ENCODE measurements around the gene FZR1. TPM values are rescaled to one million over a fixed set of nuclear protein-coding genes. Genes with fewer than 3 reads are reported as not detected.
A peak's percentile ranks its signal among the peaks of the same experiment; 100 is the strongest.

The FZR1 gene
- total RNA-seq, 2 donors from 2014 or later: 56.7 to 65.1 TPM

DNA sequence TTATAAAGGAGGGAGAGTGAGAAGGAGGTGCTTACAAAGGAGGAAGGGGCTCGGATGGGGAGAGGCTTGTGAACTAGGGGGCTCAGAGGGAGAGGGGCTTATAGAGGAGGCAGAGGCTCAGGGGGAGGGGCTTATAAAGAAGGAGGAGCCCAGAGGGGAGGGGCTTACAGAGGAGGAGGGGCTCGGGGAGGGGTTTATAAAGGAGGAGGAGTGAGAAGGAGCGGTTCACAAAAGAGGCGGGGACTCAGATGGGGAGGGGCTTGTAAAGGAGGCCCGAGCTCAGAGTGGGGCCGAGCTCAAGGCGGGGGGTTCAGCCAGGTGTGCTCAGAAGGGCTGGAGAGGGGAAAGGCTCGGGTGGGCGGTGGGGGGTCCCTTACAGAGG, 26.3 kb upstream of the FZR1 start:
- peak; percentile 76 for DNase-seq
- H3K27me3 Mint-ChIP-seq (ENCODE audit: insufficient read depth): peaks cover 3% of the 10 kb centered on the region
- no peaks in the 10 kb centered on the region for H3K4me1 ChIP-seq (ENCODE audit: control insufficient read depth, insufficient read depth, low read length)
- no peak overlapping the region for H3K4me3 Mint-ChIP-seq
- H3K27me3 ChIP-seq (ENCODE audit: control insufficient read depth, insufficient read depth, low read length, poor library complexity, severe bottlenecking): peaks cover 11% of the 10 kb centered on the region
- no peak overlapping the region for H3K4me3 ChIP-seq (ENCODE audit: low read length)
- no peak overlapping the region for H3K9ac ChIP-seq (ENCODE audit: extremely low read depth, low read length, poor library complexity, severe bottlenecking)
- no peak overlapping the region for H3K27ac Mint-ChIP-seq
- no peaks in the 10 kb centered on the region for H3K9me3 Mint-ChIP-seq
- TF ChIP-seq, protein P1, sequence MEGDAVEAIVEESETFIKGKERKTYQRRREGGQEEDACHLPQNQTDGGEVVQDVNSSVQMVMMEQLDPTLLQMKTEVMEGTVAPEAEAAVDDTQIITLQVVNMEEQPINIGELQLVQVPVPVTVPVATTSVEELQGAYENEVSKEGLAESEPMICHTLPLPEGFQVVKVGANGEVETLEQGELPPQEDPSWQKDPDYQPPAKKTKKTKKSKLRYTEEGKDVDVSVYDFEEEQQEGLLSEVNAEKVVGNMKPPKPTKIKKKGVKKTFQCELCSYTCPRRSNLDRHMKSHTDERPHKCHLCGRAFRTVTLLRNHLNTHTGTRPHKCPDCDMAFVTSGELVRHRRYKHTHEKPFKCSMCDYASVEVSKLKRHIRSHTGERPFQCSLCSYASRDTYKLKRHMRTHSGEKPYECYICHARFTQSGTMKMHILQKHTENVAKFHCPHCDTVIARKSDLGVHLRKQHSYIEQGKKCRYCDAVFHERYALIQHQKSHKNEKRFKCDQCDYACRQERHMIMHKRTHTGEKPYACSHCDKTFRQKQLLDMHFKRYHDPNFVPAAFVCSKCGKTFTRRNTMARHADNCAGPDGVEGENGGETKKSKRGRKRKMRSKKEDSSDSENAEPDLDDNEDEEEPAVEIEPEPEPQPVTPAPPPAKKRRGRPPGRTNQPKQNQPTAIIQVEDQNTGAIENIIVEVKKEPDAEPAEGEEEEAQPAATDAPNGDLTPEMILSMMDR (conservative IDR thresholded peaks at IDR 0.05): no peak
- H3K27ac ChIP-seq (ENCODE audit: low read depth, low read length): no peak overlapping the region
- H3K36me3 Mint-ChIP-seq (ENCODE audit: low read depth): no peaks in the 10 kb centered on the region
- no peaks in the 10 kb centered on the region for H3K36me3 ChIP-seq (ENCODE audit: control insufficient read depth, insufficient read depth, low read length)
- 85 to 87% methylated on average over 3 to 9 of the region's 9 CpGs for WGBS, 2 experiments (ENCODE audit: insufficient coverage in 1 of 2, insufficient read length in 1 of 2)
- no peaks in the 10 kb centered on the region for H3K9me3 ChIP-seq (ENCODE audit: control insufficient read depth, low read length)
- H3K4me1 Mint-ChIP-seq: peaks cover 11% of the 10 kb centered on the region

DNA sequence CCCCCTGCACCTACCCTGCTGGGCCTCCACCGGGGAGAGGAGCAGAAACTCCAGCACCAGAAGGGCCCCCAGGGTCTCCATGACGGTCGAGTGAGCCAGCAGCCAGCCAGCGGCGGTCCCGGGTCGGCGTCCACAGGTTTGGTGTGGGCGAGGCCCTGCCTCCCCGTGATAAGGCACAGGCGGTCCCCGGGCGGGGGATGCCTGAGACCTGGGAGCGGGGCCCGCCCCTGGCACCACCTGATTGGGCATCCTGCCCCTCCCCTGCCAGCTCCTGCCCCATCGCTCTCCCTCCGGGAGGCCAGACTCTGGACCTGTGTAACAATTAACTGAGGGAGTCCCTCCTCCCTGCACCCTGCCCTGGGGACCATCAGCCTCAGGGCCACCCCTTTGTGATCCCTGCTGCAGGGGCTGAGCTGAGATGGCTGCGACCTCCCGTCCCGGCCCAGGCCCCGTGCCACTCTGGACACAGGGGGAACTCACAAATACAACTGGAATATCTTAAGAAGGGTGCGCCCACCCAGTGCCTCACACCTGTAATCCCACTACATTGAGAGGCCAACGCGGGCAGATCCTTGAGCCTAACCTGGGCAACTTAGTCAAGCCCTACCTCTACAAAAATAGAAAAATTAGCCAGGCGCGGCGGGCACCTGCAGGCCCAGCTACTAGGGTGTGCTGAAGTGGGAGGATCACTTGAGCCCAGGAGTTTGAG, 25.6 kb upstream of the FZR1 start, which contains the start of gene SMIM24:
SMIM24 (minus strand) TSS at position 143 of the 709 bp plus-strand sequence; CDS start at position 81, 62 bp downstream.
- Mint-ChIP-seq H3K9me3 (no peaks in the 10 kb centered on the region), H3K4me1 (peaks cover 11% of the 10 kb centered on the region), H3K27me3 (ENCODE audit: insufficient read depth) (peaks cover 3% of the 10 kb centered on the region), H3K27ac (no peak within 1 kb of the TSS), H3K4me3 (no peak within 1 kb of the TSS), H3K36me3 (ENCODE audit: low read depth) (no peaks in the 10 kb centered on the region)
- peak; percentile 59 for DNase-seq
- Histone ChIP-seq H3K27me3 (ENCODE audit: control insufficient read depth, insufficient read depth, low read length, poor library complexity, severe bottlenecking) (peaks cover 5% of the 10 kb centered on the region), H3K27ac (ENCODE audit: low read depth, low read length) (no peak within 1 kb of the TSS), H3K36me3 (ENCODE audit: control insufficient read depth, insufficient read depth, low read length) (no peaks in the 10 kb centered on the region), H3K4me1 (ENCODE audit: control insufficient read depth, insufficient read depth, low read length) (no peaks in the 10 kb centered on the region), H3K9me3 (ENCODE audit: control insufficient read depth, low read length) (no peaks in the 10 kb centered on the region), H3K9ac (ENCODE audit: extremely low read depth, low read length, poor library complexity, severe bottlenecking) (no peak within 1 kb of the TSS), H3K4me3 (ENCODE audit: low read length) (no peak within 1 kb of the TSS)
- TF ChIP-seq, protein P1 (conservative IDR thresholded peaks at IDR 0.05): no peak
- 85 to 96% methylated on average over 8 to 27 of the region's 27 CpGs for WGBS, 2 experiments (ENCODE audit: insufficient coverage in 1 of 2, insufficient read length in 1 of 2)

DNA sequence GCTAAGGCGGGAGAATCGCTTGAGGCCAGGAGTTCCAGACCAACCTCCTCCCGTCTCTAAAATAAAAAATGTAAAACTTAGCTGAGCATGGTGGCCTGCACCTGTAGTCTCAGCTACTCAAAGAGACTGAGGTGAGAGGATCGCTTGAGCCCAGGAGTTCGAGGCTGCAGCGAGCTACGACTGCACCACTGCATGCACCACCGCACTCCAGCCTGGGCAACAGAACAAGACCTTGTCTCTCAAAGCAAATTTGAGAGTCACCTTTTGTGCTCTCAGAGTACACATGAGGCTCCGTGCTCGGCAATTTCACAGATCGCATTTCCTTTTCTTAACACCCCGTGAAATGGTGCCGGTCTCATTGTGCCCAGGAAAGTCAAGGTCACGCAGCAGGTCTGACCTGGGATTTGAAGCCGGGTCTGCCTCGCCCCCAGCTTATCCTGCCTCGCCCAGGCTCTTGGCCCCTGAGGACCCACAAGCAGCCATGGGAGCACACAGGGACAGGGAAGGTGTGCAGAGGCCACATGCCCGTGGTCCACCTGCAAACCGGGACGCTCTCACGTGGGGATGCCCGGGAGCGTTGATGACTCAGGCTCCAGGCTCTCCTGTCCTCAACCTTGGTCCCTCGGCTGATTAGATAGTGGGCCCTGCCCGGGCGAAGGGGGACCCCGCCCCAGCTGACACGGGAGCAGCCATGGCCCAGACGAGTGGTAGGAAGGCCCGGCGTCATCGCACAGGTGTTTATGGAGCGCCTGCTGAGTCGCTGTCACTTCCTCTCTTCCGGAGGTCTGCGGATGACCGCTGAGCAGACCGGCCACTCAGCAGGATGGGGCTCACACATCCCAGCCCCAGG, 24.6 kb upstream of the FZR1 start:
- Mint-ChIP-seq H3K9me3 (no peaks in the 10 kb centered on the region), H3K4me3 (no peak overlapping the region), H3K4me1 (peaks cover 11% of the 10 kb centered on the region), H3K27me3 (ENCODE audit: insufficient read depth) (peaks cover 3% of the 10 kb centered on the region), H3K36me3 (ENCODE audit: low read depth) (no peaks in the 10 kb centered on the region), H3K27ac (no peak overlapping the region)
- H3K4me1 ChIP-seq (ENCODE audit: control insufficient read depth, insufficient read depth, low read length): no peaks in the 10 kb centered on the region
- no peak overlapping the region for H3K4me3 ChIP-seq (ENCODE audit: low read length)
- no peaks in the 10 kb centered on the region for H3K27me3 ChIP-seq (ENCODE audit: control insufficient read depth, insufficient read depth, low read length, poor library complexity, severe bottlenecking)
- TF ChIP-seq, protein P1 (conservative IDR thresholded peaks at IDR 0.05): no peak
- H3K9ac ChIP-seq (ENCODE audit: extremely low read depth, low read length, poor library complexity, severe bottlenecking): no peak overlapping the region
- no peak overlapping the region for H3K27ac ChIP-seq (ENCODE audit: low read depth, low read length)
- H3K9me3 ChIP-seq (ENCODE audit: control insufficient read depth, low read length): no peaks in the 10 kb centered on the region
- 70 to 72% methylated on average over 32 to 38 of the region's 38 CpGs for WGBS, 2 experiments (ENCODE audit: insufficient coverage in 1 of 2, insufficient read length in 1 of 2)
- no peaks in the 10 kb centered on the region for H3K36me3 ChIP-seq (ENCODE audit: control insufficient read depth, insufficient read depth, low read length)
- DNase-seq: peak; percentile 86
